ENCODE measurements around the gene CD8B.
"Not testable (repeated sequence)": the region's sequence is repeated elsewhere in the genome, so short reads cannot be mapped to it uniquely, and the experiment has no call there.

Gene CD8B

DNA sequence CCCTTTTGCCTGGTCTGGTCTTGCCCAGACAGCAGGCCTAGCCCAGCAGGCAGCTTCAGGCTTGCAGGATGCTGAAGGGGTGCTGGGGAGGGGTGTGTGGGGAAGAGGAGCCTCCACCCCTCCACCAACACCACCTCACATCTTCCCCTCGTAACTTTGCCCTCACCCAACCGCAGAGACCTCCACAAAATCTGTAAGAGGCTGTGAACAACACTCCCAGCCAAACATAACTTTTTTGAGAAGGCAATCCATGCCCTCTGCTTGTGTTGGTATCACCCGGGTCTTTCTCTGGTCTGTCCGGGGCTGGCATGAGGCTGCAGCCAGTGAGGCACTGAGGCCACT lies 26.2 kb downstream of the CD8B start:
- DNase-seq, result not testable (repeated sequence)

DNA sequence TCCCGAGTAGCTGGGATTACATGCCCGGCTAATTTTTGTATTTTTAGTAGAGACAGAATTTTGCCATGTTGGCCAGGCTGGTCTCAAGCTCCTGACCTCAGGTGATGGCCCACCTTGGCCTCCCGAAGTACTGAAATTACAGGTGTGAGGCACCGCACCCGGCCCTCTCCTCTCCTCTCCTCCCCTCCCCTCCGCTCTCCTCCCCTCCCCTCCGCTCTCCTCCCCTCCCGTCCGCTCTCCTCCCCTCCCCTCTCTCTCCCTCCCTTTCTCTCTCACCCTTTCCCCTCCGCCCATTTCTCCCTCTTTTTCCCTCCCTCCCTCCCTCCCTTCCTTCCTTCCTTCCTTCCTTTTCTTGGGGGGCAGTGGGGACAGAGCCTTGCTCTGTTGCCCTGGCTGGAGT lies 28.4 kb downstream of the CD8B start:
- no peak for DNase-seq

DNA sequence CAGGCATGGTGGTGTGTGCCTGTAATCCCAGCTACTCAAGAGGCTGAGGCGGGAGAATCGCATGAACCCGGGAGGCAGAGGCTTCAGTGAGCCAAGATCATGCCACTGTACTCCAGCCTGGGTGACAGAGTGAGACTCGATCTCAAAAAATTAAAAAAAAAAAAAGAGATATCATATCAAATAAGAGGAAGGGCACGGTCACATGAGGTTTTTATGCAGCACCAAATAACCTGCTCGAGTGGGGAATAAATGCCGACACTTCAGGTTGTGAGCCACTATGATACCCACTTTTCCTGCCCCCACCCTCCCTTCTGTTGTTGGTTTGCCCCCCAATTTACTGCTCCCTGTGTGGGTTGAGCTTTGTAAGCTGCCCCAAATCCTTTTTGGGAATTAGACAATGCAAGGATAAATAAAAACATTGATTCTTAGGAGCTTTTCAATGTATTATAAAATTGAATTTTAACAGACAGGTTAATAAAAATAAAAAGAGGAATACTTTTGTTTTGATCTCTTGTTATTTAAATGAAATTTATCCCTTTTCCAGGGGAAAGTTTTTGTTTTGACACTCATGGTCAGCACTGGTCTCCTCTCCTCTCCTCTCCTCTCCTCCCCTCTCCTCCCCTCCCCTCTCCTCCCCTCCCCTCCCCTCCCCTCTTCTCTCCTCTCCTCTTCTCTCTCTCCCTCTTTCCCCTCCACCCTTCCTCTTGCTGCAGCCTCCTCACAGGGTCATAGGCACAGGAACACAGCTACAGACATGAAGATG lies 29.2 kb downstream of the CD8B start:
- DNase-seq, result no peak

DNA sequence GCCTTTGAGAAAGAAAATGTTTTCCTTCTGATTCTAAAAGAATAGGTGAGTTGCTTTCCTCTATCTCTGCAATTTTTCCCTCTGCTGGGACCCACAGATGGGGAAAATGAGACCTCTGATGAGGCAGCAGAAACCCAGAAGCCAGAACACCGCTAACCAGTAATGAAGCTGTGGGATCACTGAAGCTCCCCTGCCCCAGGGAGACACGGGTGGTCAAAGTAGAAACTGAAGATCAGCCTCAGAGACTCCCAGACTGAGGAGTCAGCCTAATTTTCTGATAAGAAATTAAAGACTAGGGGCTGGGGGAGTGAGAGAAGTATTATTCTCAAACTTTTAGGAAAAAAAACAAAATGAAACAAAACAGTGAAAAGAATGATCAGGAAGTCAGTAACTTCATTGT lies 30.1 kb downstream of the CD8B start:
- DNase-seq, result no peak

DNA sequence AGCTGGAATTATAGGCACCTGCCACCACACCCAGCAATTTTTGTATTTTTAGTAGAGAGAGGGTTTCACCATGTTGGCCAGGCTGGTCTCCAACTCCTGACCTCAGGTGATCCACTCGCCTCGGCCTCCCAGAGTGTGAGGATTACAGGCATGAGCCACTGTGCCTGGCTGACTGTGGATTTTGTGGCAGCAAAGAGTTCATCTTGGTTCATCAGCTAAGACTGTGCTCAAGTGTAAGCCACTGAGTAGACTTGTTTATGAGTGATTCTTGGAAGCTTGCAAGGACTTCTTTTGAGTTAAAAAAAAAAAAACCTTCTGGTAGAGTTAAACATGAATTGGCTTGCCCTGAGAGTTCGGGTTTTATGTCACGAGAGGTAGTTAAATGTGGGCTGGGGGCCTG lies 34.7 kb downstream of the CD8B start:
- no peak for DNase-seq

DNA sequence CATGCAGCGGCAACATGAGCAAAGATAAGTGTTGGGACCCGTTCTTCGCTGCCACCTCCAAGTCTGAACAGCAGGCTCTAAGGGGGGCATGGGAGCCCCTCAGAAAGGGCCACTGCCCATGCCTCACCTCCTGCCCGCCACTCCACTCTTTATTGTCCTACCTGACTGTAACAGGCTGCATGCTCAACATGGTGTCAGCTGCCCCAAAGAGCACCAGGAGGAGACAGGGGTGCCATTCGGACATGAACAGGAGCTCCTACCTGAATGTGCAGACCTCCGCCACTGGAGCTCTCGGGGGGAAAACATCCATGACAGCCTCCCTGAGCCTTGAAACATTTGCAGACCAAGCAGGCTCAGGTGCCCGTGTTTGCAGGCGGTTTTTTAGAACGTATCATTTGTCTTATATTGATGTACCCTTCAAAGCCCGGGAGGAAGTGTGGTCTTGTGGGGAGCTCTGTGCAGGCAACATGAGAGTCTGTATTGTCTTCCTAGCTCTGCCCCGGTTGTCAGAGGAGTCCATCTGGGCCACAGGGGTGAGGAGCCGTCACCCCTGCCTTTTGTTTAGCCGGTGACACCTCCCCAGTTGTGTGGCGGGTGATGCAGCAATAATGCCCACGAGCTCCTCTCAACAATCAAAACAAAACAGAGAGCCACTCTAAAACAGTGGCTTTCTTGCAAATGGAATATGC lies 35.8 kb downstream of the CD8B start:
- DNase-seq, result no peak

DNA sequence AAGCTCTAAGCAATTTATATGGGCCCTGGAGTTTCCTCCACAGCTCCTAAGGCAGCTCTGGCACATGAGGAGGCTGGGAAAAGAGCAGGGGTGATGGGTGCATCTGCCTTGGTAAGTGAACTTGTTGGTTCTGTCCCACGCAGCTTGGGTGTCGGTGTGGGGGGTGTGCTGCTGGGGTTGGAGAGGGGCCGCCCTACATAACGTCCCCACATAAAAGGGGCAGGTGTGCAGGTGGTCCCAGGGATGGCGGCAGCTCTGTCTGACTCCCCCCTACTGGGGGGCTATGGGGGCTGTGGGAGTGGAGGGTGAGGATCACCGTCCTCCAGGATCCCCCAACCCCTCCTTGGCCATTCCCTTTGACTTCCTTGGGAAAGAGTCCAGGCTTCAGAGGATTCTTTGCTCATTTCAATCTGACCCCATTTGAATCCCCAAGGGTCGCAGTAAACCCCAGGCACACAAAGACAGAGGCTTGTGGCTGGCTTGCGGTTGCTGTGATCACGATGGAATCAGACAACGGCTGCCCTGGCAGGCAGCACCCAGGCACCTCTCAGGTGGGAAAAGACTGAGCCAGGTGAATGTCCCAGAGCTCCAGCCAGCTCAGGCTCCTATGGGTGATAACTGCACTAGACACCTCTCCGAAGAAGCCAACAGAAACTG lies 36.5 kb downstream of the CD8B start:
- DNase-seq, result no peak

DNA sequence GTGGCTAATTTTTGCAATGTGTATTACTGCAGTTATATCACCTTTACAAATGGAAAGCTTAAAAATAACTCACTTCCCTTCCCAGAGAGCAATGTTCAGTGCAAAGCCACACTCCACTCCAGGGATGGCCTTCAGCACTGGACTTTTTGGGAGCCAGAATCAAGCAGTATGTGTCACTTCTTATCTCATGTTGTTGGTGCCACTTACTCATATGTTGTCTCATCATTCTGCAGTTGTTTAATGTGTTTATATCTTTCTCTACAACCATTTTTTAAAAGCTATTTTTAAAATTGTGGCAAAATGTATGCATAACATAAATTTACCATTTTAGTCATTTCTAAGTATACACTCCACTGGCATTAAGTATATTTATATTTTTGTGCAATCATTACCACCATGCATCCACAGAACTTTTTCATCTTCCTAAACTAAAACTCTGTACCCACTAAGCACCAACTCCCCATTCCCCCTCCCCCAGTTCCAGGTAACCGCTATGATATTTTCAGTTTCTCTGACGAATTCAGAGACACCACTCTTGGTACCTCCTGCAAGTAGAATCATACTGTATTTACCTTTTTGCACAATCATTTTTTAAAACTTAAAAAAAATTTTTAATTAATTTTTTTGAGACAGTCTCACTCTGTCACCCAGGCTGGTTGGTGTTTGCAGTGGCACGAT lies 38.9 kb downstream of the CD8B start:
- DNase-seq, result no peak

DNA sequence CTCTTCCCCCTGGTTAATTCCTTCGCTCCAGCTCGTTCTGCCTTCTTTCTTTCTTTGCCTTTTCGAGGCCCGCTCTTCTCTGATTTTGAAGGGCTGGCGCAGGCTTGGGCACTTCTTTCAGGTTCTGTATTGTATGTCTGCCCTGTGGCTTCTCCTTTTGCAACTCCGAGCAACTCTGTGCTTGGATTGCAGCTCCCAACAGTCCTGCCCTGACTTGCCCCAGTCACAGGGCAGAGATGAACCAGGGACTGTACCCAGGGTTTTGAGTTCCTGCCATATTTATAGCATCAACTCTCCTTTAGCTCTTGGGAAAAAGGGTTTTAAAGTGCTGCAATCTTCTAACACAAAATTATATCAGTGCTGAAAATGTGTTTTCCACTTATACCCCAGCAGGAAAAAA lies 39.8 kb downstream of the CD8B start:
- DNase-seq, result no peak

DNA sequence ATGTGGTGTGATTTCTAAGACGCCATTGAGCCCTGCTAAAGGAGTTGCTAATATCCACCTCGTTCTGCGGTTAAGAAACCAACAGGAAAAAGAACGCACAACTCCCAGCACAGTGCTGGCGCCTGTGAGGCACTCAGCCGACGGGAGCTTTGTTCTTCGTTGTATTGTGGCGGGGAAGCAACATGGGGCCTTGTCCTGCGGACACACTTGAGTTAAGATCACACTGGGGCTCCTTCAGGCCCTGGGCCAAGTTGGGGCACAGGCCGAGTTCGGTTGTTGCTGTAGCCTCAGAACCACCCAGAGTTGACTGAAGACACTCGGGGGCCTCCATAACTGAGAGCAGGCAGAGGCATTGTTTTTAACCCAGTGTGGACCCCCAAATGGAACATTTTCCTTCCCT lies 40.4 kb downstream of the CD8B start:
- DNase-seq, result no peak

DNA sequence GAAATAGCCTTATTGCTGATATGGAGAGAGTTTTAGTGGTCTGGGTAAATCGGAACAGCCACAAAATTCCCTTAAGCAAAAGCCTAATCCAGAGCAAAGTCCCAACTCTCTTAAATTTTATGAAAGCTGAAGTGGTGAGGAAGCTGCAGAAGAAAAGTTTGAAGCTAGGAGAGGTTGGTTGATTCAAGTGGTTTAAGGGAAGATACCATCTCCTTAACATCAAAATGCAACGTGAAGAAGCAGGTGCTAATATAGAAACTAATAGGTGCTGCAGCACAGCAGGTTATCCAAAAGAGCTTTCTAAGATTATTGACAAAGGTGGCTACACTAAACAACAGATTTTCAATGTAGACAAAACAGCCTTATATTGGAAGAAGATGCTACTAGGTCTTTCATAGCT lies 42.7 kb downstream of the CD8B start:
- DNase-seq, result no peak

DNA sequence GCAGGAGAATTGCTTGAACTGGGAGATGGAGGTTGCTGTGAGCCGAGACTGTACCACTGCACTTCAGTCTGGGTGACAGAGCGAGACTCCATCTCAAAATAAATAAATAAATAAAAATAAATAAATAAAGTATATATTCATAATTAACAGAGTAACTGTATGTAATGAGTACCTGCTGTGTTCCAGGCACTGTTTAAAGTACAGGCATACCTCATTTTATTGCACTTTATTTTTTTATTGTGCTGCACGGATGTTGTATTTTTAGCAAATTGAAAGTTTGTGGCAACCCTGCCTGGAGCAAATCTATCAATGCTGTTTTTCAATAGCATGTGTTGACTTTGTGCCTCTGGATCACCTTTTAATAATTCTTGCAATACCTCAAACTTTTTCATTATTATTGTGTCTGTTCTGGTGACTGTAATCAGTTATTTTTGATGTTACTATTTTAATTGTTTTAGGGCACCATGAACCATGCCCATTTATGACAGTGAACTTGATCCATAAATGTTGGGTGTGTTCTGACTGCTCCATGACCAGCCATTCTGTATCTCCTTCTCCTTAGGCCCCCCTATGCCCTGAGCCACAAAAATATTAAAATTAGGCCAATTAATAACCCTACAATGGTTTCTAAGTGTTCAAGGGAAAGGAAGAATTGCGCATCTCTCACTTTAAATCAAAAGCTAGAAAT lies 43.4 kb downstream of the CD8B start:
- no peak for DNase-seq

DNA sequence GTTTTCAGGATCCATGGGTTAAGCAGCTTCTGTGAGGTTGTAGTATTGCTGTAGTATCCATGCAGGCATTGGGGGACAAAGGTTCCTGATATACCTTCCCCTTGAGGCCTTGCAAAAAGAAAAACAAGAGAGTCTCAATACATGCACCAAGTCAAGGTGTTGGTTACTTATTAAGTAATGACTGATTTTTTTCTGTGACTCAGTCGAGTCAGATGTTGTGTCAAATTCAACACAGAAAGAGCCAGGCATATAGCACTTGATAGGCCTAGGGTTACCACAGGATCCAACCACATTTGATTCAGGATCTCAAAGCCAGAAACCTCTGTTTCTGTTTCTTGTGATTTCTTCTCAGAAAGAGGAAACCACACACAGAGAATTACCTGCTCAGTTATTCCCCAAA lies 46.1 kb downstream of the CD8B start:
- no peak for DNase-seq

DNA sequence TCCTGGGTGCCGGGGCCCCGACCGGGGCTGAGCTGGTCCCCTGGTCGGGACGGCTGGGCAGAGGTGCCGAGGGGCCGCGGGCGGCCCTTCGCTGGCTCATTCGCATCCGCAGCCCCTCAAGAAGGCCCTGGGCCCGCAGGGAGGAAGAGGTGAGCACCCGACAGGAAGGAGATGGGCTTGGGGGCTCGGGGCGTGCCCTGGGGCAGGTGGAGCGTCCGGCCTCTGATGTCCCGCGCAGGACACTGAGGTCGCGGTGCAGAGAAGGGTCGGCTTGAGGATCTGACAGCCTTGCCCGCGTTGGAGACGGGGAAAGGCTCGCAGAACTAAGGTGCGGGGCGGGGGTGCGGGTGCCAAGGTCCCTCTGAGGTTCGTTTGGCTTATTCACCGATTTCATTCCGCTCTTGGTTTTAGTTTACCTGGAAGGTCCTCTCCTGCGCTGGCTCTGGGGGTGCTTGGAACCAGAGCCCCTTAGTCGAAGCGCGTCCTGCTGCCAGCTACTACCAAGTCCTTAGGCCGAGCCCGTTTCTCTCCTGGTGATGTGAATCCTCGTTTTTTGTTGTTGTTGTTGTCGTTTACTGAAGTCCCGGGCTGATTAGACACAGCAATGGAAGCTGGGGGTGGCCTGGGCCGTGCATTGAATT lies 52.1 kb downstream of the CD8B start:
- no peak for DNase-seq

DNA sequence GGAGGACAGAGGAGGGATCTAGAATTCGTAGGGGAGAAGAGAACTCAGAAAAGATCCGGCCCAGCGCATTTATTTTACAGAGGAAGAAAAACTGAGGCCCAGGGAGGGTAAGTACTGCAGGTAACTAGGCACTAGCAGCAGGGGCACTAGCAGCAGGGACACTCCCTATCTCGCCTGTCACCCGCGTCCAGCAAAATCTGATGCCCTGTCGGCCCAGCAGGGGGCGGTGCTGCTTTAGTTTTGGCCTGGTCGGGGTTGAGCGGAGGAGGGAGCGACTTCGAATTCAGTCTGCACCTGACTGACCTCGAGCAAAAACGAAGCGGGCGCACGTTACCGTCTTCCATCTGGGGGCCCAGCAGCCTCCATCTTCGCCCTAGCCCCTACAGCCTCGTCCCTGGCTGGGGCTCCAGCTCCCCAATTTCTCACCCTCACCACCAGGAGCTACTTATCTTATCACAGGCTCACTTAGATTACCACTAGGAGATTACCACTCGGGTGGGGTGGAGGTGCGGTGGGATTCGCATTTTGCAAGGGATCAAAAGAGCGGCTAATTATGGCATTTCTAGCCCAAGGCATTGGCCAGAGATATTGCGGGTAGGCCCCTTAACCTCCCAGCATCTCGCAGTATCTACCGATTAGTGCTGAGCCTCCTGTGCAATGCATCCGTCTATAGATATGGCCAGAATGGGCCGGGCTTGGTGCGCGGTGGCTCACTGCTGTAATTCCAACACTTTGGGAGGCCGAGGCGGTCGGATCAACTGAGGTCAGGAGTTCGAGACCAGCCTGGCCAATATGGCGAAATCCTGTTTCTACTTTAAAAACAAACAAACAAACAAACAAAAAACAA lies 53.1 kb downstream of the CD8B start:
- peak; percentile 93 for DNase-seq

DNA sequence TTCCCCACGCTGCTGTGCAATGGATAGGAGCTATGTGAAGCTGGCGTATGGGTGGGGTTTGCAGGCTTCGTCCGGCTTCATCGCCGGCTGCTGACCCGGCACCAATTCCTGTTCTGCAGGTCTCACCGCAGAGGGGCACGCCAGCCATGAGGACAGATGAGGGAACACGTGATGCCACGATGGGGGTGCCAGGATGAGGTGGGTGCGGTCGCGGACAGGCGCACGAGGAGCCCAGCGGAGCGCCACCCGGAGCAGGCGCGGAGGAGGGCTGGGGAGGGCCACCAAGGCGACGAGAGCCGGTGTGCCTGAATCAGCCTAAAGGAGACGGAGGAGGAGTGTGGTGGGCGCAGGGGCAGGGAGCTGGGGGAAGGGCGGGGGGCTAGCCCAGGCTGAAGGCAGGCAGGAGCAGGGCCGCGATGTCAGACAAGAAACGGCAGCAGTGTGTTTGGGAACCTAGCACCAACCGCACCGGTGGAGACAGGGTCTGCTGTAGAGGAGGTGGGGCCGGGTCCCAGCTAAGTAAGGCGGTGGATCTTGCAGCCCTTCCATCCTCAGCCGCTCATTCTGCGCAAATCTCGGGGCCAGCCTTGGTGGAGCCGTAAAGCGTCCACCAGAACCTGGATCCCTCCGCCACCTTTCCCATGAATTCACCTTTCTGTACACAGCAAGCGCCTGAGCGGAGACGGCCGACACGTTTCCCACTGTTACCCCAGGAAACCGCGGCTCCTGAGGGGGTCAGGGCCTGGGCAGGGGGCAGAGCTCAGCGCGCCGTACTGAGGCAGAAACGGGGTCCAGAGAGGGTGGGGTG lies 54.0 kb downstream of the CD8B start:
- peak; percentile 24 for DNase-seq

DNA sequence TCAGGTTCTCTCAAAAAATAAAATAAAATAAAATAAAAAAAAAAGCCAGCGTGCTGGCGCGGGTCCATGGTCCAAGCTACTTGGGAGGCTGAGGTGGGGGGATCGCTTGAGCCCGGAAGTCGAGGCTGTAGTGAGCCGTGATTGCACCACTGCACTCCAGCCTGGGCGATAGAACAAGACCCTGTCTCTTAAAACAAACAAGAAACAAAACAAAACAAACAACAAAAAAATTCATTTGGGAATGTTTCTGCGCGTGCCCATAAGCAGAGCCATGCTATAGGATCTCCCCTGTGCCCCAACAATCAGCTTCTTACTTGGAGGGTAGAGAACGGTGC lies 54.6 kb downstream of the CD8B start:
- no peak for DNase-seq

DNA sequence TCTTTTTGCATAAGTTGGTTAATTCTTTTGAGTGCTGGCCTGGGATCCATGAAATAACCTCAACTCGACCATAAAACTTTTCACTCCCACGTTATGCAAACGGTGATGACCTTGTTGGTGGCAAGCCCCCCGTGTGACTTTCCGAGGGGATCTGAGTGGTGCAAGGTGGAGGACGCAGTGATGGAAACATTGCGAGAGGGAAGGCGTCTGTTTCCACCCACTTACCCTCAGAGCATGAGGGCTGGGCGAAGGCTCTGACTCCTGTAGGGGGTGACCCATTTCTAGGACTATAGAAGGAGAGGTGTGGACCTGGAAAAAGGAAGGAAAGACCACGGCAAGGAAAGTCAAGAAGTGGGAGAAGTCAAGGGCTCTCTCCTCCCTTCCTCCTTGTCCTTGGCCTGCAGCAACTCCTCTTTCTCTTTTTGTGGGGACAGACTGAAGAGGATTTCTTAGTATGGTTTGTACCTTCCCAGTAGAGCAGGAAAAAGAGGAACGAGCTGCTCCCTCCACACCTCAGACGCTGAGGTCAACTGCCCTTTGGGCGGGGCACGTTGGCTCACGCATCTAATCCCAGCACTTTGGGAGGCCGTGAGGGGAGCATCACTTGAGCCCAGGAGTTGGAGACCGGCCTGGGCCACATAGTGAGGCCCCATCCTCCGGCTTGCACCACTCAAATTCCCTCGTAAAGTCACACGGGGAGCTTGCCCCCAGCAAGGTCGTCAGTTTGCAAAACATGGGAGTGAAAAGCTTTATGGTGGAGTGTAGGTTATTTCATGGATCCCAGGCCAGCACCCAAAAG lies 55.4 kb downstream of the CD8B start:
- DNase-seq, result no peak

DNA sequence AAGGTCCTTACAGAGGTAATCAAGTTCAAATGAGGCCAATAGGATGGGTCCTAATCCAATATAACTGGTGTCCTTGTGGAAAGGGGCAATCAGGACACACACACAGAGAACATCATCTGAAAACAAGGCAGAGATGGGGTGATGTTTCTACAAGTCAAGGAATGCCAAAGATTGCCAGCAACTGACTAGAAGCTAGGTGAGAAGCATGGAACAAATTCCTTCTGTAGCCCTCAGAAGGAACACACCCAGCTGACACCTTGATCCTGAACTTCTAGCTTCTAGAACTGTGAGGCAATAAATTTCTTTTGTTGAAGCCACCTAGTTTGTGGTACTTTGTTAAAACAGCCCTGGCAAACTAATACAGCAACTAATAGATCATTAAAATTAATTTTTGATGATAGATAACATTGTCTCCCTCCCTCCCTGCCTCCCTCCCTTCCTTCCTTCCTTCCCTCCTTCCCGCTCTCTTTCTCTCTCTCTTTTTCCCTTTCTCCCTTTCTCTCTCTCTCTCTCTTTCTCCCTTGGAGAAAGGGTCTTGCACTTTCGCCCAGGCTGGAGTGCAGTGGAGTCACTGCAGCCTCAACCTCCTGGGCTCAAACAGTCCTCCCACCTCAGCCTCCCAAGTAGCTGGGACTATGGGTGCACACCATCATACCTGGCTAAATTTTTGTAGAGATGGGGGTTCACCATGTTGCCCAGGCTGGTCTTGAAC lies 60.7 kb downstream of the CD8B start:
- no peak for DNase-seq

All from activated naive CD4-positive, alpha-beta T cell treated with Interleukin-2 at 50 U/mL for 16 hours (primary cell).